Caki2 (cell line): Measurements from ENCODE around the gene RANBP3. TPM values are rescaled to one million over a fixed set of nuclear protein-coding genes. Genes with fewer than 3 reads are reported as not detected.
A peak's percentile ranks its signal among the peaks of the same experiment; 100 is the strongest.
"Not testable (repeated sequence)": the region's sequence is repeated elsewhere in the genome, so short reads cannot be mapped to it uniquely, and the experiment has no call there.

Source experiments
- DNase-seq: peaks from one replicate; pipeline ENCODE4 v3.0.0-alpha.2; 2015; ENCODE audit warnings: low read depth
- in situ Hi-C: cut with HindIII; loops from 2 replicates; pipeline ENCODE4 v1.10.0; 2016; ENCODE audit warnings: low sequenced_read_pairs, low pct_unique_long_range_greater_than_20kb, mixed read lengths
- total RNA-seq: library from RNA; depleted of rRNA; stranded (reverse); fragments of >200 nt; shearing (Covaris generic); gene quantifications from 2 replicates; pipeline ENCODE4 v1.2.3, GENCODE V29; 2014; ENCODE audit warnings: low replicate concordance; rRNA removed

Gene RANBP3
- total RNA-seq, result 28.9 and 36.3 TPM in 2 replicates

- in situ Hi-C loops, result no loop called here
- peak; percentile 95 for DNase-seq
Observed at GRCh38 chr19:5977785-5978605, at the start of gene RANBP3. Gene RANBP3, minus strand, starts transcription at chr19:5978140. Its CDS starts 58 bp downstream, at chr19:5978082.

GRCh38 chr19:6026390-6027227 lies 48.7 kb upstream of the RANBP3 start:
- DNase-seq, result no peak
- in situ Hi-C loops, result no loop called here

GRCh38 chr19:6024756-6025155 lies 46.8 kb upstream of the RANBP3 start:
- DNase-seq, in situ Hi-C loops: not testable (repeated sequence)

- DNase-seq, result no peak
- in situ Hi-C loops, result no loop called here
Observed at GRCh38 chr19:6023936-6024335, 46.0 kb upstream of the RANBP3 start.

- peak; percentile 3 for DNase-seq
- in situ Hi-C loops, result no loop called here
Observed at GRCh38 chr19:6023085-6023682, 45.2 kb upstream of the RANBP3 start.

- DNase-seq, result no peak
- in situ Hi-C loops, result no loop called here
Observed at GRCh38 chr19:6022570-6023064, 44.7 kb upstream of the RANBP3 start.

- in situ Hi-C loops, result no loop called here
- peak; percentile 2 for DNase-seq
Observed at GRCh38 chr19:6021878-6022569, 44.1 kb upstream of the RANBP3 start.

- DNase-seq, result no peak
- in situ Hi-C loops, result no loop called here
Observed at GRCh38 chr19:6020972-6021805, 43.2 kb upstream of the RANBP3 start.

GRCh38 chr19:6020166-6020882 lies 42.4 kb upstream of the RANBP3 start:
- in situ Hi-C loops, result no loop called here
- no peak for DNase-seq

GRCh38 chr19:6018786-6019185 lies 40.8 kb upstream of the RANBP3 start:
- no peak for DNase-seq
- in situ Hi-C loops, result no loop called here

GRCh38 chr19:6017576-6017975 lies 39.6 kb upstream of the RANBP3 start:
- no peak for DNase-seq
- in situ Hi-C loops, result no loop called here

- DNase-seq, result no peak
- in situ Hi-C loops, result no loop called here
Observed at GRCh38 chr19:6015841-6016545, 38.1 kb upstream of the RANBP3 start.

- no peak for DNase-seq
- in situ Hi-C loops, result no loop called here
Observed at GRCh38 chr19:6014551-6015135, 36.7 kb upstream of the RANBP3 start.

GRCh38 chr19:6012426-6013170 lies 34.7 kb upstream of the RANBP3 start:
- in situ Hi-C loops, result no loop called here
- no peak for DNase-seq

- DNase-seq, result no peak
- in situ Hi-C loops, result no loop called here
Observed at GRCh38 chr19:6011794-6012193, 33.9 kb upstream of the RANBP3 start.
